Gastroesophageal sphincter (tissue), 4 donors: ENCODE measurements around the gene RPL37A. TPM values are rescaled to one million over a fixed set of nuclear protein-coding genes. Genes with fewer than 3 reads are reported as not detected.
"Not testable (repeated sequence)": the region's sequence is repeated elsewhere in the genome, so short reads cannot be mapped to it uniquely, and the experiment has no call there.

Experiments used
- ATAC-seq: fragments of 150-250 bp; one replicate; pipeline ENCODE4 v1.9.1; 2016; ENCODE audit warnings: mild to moderate bottlenecking, moderate library complexity
- H3K27ac ChIP-seq, 4 donors: fragments of 200-600 bp; sonication (generic) in 3 of 4; 1 replicate in 3 of 4; 2 replicates in 1 of 4; pipeline ENCODE4 v1.5.1; 2016 to 2019
- H3K27me3 ChIP-seq: fragments of 200-600 bp; sonication (generic); one replicate; pipeline ENCODE4 v1.5.1; 2019
- H3K36me3 ChIP-seq, 2 donors: fragments of 200-600 bp; sonication (generic); one replicate each; pipeline ENCODE4 v1.5.1; 2019; ENCODE audit warnings: control low read depth in 1 of 2
- H3K4me1 ChIP-seq, 3 donors: fragments of 200-600 bp; sonication (generic); 1 replicate in 2 of 3; 2 replicates in 1 of 3; pipeline ENCODE4 v1.5.1; 2016 to 2019; ENCODE audit warnings: control low read depth in 2 of 3
- H3K4me3 ChIP-seq, 2 donors: fragments of 200-600 bp; sonication (generic); one replicate each; pipeline ENCODE4 v1.5.1; 2019; ENCODE audit warnings: mild to moderate bottlenecking in 1 of 2, moderate library complexity in 1 of 2
- H3K9me3 ChIP-seq, 3 donors: fragments of 200-600 bp; sonication (generic); one replicate each; pipeline ENCODE4 v1.5.1; 2017 to 2019; ENCODE audit warnings: control low read depth in 2 of 3
- CTCF ChIP-seq, 4 experiments: fragments of 200-600 bp in 2 of 4; fragments of 450-650 bp in 2 of 4; sonication (generic) in 1 of 4; IDR thresholded peaks; one replicate each; pipeline ENCODE4 v1.5.1; 2017 to 2019; ENCODE audit warnings: antibody characterized with exemption in 4 of 4, mild to moderate bottlenecking in 2 of 4, moderate library complexity in 2 of 4
- EP300 ChIP-seq: sonication (generic); formaldehyde crosslinking; IDR thresholded peaks from one replicate; pipeline ENCODE4 v1.6.1; 2017; ENCODE audit warnings: antibody characterized with exemption, mild to moderate bottlenecking
- POLR2A ChIP-seq, 2 donors: fragments of 450-650 bp; IDR thresholded peaks; one replicate each; pipeline ENCODE4 v1.6.1; 2017; ENCODE audit warnings: antibody characterized with exemption in 2 of 2, mild to moderate bottlenecking in 2 of 2, moderate library complexity in 1 of 2
- POLR2AphosphoS5 ChIP-seq: sonication (generic); formaldehyde crosslinking; IDR thresholded peaks from one replicate; pipeline ENCODE4 v1.6.1; 2017; ENCODE audit warnings: antibody characterized with exemption
- WGBS, 2 donors: methylation state at CpG; one replicate each; pipeline ENCODE4 v1.1.5; 2018; ENCODE audit warnings: low coverage in 1 of 2; 5-methylcytosine and 5-hydroxymethylcytosine counted together
- total RNA-seq, 4 donors: library from RNA; depleted of rRNA; stranded (reverse); fragments of >200 nt; gene quantifications; one replicate each; pipeline ENCODE4 v1.1.0, GENCODE V29; 2016

Gene RPL37A
- total RNA-seq, 4 donors from 2014 or later, result 1,140 to 1,987 (median 1,653) TPM

GRCh38 chr2:216517447-216518225 lies 19.0 kb downstream of the RPL37A start:
- 61 to 69% methylated on average over 4 of the region's 4 CpGs for WGBS, 2 donors
- ATAC-seq, result no peak
- TF ChIP-seq POLR2AphosphoS5 (no peak), POLR2A (IDR thresholded peaks at IDR 0.05) (no peak), CTCF (IDR thresholded peaks at IDR 0.05) (no peak), EP300 (no peak)
- Histone ChIP-seq H3K9me3 (no peaks in the 10 kb centered on the region), H3K27me3 (no peaks in the 10 kb centered on the region), H3K36me3 (no peaks in the 10 kb centered on the region), H3K27ac (peak overlapping the region in 3 of 4 donors; percentile 0 to 19 (median 19)), H3K4me1 (peaks cover 3 to 29% (median 4%) of the 10 kb centered on the region in 3 donors), H3K4me3 (no peak overlapping the region)

GRCh38 chr2:216518566-216519119 lies 20.0 kb downstream of the RPL37A start:
- Histone ChIP-seq H3K27ac (peak overlapping the region in 1 of 4 donors; percentile 26), H3K4me1 (peaks cover 3 to 29% (median 4%) of the 10 kb centered on the region in 3 donors)
- ATAC-seq, H3K27me3 ChIP-seq, H3K4me3 ChIP-seq, H3K9me3 ChIP-seq, H3K36me3 ChIP-seq: not testable (repeated sequence)
- 84 to 85% methylated on average over 9 of the region's 9 CpGs for WGBS, 2 donors

- WGBS, 2 donors, result 43 to 50% methylated on average over 2 of the region's 3 CpGs
Observed at GRCh38 chr2:216519154-216519762, 20.6 kb downstream of the RPL37A start.

GRCh38 chr2:216520112-216520511 lies 21.5 kb downstream of the RPL37A start:
- no peak overlapping the region for H3K27ac ChIP-seq
- no peak for TF ChIP-seq POLR2A (IDR thresholded peaks at IDR 0.05)
- TF ChIP-seq CTCF (IDR thresholded peaks at IDR 0.05), result no peak
- no peak for TF ChIP-seq POLR2AphosphoS5
- TF ChIP-seq EP300, result no peak
- no peak overlapping the region for H3K4me3 ChIP-seq
- no peaks in the 10 kb centered on the region for H3K36me3 ChIP-seq
- ATAC-seq, result no peak
- peaks cover 3 to 29% (median 4%) of the 10 kb centered on the region in 3 donors for H3K4me1 ChIP-seq
- WGBS, 2 donors, result 55 to 73% methylated on average over 2 to 4 of the region's 4 CpGs
- no peaks in the 10 kb centered on the region for H3K27me3 ChIP-seq
- no peaks in the 10 kb centered on the region for H3K9me3 ChIP-seq

More at GRCh38 chr2:216519154-216519762, 20.6 kb downstream of the RPL37A start:
- TF ChIP-seq POLR2AphosphoS5 (peak; percentile 49), EP300 (no peak), POLR2A (IDR thresholded peaks at IDR 0.05) (no peak), CTCF (IDR thresholded peaks at IDR 0.05) (peak; percentile 78 to 90 (median 86))
- Histone ChIP-seq H3K27me3 (no peaks in the 10 kb centered on the region), H3K4me1 (peaks cover 3 to 29% (median 4%) of the 10 kb centered on the region in 3 donors), H3K36me3 (no peaks in the 10 kb centered on the region), H3K27ac (peak overlapping the region in 1 of 4 donors; percentile 26), H3K4me3 (no peak overlapping the region), H3K9me3 (no peaks in the 10 kb centered on the region)
- ATAC-seq, result peak; percentile 79

- ATAC-seq, result no peak
- Histone ChIP-seq H3K27ac (no peak overlapping the region), H3K27me3 (no peaks in the 10 kb centered on the region), H3K9me3 (no peaks in the 10 kb centered on the region), H3K4me3 (no peak overlapping the region), H3K4me1 (peaks cover 3 to 23% (median 4%) of the 10 kb centered on the region in 3 donors), H3K36me3 (no peaks in the 10 kb centered on the region)
- WGBS, 2 donors, result 85 to 100% methylated on average over 1 of the region's 1 CpG
- TF ChIP-seq POLR2A (IDR thresholded peaks at IDR 0.05) (no peak), EP300 (no peak), POLR2AphosphoS5 (no peak), CTCF (IDR thresholded peaks at IDR 0.05) (no peak)
Observed at GRCh38 chr2:216522892-216523502, 24.4 kb downstream of the RPL37A start.
